MG63 (cell line): ENCODE measurements around the gene DNMT1. TPM values are rescaled to one million over a fixed set of nuclear protein-coding genes. Genes with fewer than 3 reads are reported as not detected.
"Not testable (repeated sequence)": the region's sequence is repeated elsewhere in the genome, so short reads cannot be mapped to it uniquely, and the experiment has no call there.

Experiments
- DNase-seq: peaks from one replicate; pipeline ENCODE4 v3.0.0-alpha.2; 2020
- H3K27me3 ChIP-seq: fragments of 250-450 bp; sonication (Bioruptor Pico); 2 replicates; pipeline ENCODE4 v1.5.1; 2020; ENCODE audit warnings: mild to moderate bottlenecking, moderate library complexity
- H3K36me3 ChIP-seq: fragments of 250-450 bp; sonication (Bioruptor Pico); 2 replicates; pipeline ENCODE4 v1.5.1; 2020; ENCODE audit warnings: mild to moderate bottlenecking, moderate library complexity
- H3K4me3 ChIP-seq: fragments of 250-450 bp; sonication (Bioruptor Pico); 2 replicates; pipeline ENCODE4 v1.5.1; 2020; ENCODE audit warnings: mild to moderate bottlenecking, moderate library complexity
- H3K9me3 ChIP-seq: fragments of 250-450 bp; sonication (Bioruptor Pico); 2 replicates; pipeline ENCODE4 v1.5.1; 2020; ENCODE audit warnings: mild to moderate bottlenecking, moderate library complexity
- total RNA-seq: library from RNA; depleted of rRNA; stranded (reverse); fragments of >200 nt; shearing (Covaris generic); gene quantifications from 2 replicates; pipeline ENCODE4 v1.2.3, GENCODE V29; 2014; ENCODE audit warnings: low replicate concordance; rRNA removed

Gene DNMT1
- total RNA-seq: 73.4 and 138 TPM in 2 replicates

DNA sequence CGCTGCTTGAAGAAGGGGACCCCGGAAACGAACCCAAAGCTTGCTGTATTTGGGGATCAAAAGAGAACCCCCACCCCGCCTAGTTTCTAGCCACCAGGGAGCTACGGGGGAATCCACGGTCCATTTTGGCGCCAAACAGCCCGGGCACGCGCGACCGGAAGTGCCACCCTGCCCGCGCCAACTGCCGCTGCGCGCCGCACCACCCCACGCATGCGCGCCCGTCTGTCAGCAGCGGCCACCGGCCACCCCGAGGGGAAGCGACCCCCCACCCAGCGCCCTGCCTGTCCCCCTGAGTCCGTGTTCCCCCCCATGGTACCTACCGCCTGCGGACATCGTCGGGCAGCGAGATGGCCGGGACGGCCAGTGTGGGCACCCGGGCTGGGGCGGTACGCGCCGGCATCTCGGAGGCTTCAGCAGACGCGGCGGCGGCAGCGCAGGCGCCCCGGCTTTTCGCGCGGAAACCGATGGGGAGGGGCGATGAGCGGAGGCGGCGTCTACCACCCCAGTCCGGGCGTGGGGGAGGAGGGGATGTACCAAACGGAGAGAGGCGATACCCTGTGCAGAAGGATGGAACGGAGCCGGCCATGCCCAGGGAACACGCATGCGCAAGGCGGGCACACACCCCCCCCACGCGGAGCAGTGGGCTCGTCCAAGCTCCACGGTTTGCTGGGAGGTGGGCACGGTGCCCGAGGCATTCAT is at the start of gene DNMT1:
Gene DNMT1, minus strand, starts transcription at position 454 of the 699 bp plus-strand sequence. Its CDS starts 54 bp downstream, at position 400.
- peak within 1 kb of the TSS; percentile 78 for H3K4me3 ChIP-seq
- no peaks in the 10 kb centered on the region for H3K27me3 ChIP-seq
- peak; percentile 100 for DNase-seq
- peaks cover 38% of the 10 kb centered on the region for H3K36me3 ChIP-seq
- H3K9me3 ChIP-seq: no peaks in the 10 kb centered on the region

DNA sequence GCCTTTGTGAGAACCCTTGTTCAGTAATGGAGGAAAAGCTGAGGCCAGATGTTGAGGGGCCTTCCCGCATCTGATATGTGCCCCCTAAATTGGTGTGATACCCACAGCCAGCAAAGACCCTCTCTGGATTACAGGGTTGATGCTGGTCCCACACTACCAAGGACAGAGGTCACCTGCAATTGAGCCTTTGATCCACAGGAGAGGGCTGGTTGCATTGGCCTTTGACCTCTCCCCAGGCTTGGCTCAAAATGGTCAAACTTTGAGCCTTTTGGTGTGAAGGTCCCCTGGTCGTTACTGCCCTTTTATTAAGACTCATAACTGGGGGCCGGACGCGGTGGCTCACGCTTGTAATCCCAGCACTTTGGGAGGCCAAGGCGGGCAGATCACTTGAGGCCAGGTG is 48.9 kb upstream of the DNMT1 start:
- Histone ChIP-seq H3K9me3 (no peaks in the 10 kb centered on the region), H3K27me3 (no peaks in the 10 kb centered on the region), H3K36me3 (no peaks in the 10 kb centered on the region), H3K4me3 (no peak overlapping the region)
- DNase-seq: no peak

DNA sequence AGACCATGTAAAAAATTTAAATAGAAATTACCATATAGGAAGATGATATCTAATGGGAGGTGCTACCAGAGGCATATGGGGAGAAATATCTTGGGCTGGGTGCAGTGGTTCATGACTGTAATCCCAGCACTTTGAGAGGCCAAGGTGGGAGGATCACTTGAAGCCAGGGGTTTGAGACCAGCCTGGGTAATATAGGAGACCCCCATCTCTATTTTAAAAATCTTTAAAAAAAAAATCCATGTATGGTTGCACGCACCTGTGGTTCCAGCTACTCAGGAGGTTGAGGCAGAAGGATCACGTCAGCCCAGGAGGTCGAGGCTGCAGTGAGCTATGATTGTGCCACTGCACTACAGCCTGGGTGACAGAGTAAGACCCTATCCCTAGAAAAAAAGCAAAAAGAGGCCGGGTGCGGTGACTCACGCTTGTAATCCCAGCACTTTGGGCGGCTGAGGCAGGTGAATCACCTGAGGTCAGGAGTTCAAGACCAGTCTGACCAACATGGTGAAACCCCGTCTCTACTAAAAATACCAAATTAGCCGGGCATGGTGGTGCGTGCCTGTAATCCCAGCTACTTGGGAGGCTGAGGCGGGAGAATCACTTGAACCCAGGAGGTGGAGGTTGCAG is 47.2 kb upstream of the DNMT1 start:
- H3K9me3 ChIP-seq, H3K4me3 ChIP-seq, H3K27me3 ChIP-seq, H3K36me3 ChIP-seq: not testable (repeated sequence)
- DNase-seq: peak; percentile 41

DNA sequence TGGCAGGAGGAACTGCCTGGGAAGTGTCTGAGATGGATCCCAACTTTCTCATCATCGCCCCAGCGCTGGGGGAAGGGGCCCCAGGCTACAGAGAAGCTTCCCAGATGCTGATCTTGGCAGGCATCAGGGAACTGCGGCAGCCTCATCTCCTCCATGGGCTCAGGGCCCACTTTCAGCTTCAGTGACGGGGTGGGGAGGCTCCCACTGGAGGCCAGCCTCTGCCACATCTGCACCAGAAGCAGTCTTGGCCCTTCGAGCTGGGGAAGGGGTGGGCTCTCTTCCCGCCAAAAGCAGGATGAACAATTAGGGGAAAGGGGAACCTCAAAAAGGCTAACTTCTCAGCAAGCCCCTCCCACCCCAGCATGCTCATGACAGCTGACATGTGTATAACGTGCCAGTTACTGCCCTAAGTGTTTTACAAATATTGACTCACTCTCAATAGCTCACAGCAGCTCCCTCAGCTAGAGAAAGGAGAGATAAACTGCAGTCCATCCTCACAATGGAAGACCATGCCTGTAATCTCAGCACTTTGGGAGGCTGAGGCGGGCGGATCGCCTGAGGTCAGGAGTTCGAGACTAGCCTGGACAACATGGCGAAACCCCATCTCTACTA is 43.5 kb upstream of the DNMT1 start:
- Histone ChIP-seq H3K9me3 (no peaks in the 10 kb centered on the region), H3K27me3 (no peaks in the 10 kb centered on the region), H3K36me3 (no peaks in the 10 kb centered on the region), H3K4me3 (no peak overlapping the region)
- peak; percentile 99 for DNase-seq

DNA sequence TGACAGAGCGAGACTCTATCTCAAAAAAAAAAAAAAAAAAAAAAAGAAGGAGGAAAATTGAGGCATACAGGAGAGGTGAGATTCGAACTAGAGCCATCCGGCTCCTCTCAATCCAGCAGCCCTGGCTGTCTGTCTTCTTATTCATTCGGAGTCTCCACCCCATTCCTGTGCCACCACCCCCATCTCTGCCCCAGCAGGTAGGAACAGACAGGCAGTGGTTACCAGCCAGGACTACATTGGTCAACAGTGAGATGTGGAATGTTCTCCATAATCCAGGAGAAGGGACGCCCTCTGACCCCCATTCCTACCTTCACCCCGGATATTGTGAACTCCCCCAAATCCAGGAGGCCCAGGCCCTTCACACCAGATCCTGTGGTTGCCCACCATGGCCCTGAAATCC is 42.9 kb upstream of the DNMT1 start:
- DNase-seq: peak; percentile 74
- Histone ChIP-seq H3K9me3 (no peaks in the 10 kb centered on the region), H3K4me3 (no peak overlapping the region), H3K36me3 (no peaks in the 10 kb centered on the region), H3K27me3 (no peaks in the 10 kb centered on the region)

DNA sequence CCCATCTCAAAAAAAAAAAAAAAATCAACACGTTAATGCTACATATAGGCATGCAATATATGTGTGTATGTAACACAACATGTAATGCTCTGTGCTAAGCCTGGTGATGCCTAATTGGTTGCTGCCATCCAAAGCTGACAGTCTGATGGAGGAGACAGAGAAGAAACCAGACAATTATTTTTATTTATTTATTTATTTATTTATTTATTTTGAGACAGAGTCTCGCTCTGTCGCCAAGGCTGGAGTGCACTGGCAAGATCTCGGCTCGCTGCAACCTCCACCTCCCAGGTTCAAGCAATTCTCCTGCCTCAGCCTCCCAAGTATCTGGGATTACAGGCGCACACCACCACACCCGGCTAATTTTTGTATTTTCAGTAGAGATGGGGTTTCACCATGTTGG is 40.7 kb upstream of the DNMT1 start:
- H3K9me3 ChIP-seq, H3K36me3 ChIP-seq, H3K27me3 ChIP-seq, H3K4me3 ChIP-seq, DNase-seq: not testable (repeated sequence)

DNA sequence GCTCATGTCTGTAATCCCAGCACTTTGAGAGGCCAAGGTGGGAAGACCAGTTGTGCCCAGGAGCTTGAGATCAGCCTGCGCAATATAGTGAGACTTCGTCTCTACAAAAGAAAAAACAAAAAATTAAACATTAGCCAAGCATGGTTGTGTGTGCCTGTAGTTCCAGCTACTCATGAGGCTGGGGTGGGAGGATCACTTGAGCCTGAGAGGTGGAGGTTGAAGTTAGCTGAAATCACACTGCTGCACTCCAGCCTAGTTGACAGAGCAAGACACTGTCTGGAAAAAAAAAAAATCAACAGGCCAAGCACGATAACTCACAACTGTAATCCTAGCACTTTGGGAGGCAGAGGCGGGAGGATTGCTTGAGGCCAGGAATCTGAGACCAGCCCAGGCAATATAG is 40.2 kb upstream of the DNMT1 start:
- no peaks in the 10 kb centered on the region for H3K9me3 ChIP-seq

DNA sequence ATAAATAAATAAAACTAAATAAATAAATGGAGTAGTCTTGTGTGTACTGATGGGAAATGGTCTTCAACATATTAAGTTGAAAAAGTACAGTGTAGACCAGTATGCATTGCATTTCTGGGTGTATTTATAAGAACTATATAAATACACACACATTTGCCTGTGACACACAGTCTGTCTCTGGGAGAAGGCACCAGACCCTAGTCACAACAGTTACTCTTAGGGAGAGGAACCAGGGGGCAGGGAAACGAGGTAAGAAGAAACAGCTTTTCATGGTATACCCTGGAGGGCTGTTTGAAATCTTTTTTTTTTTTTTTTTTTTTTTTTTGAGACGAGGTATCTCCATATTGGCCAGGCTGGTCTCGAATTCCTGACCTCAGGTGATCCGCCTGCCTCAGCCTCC is 39.2 kb upstream of the DNMT1 start:
- Histone ChIP-seq H3K4me3 (no peak overlapping the region), H3K36me3 (no peaks in the 10 kb centered on the region), H3K9me3 (no peaks in the 10 kb centered on the region), H3K27me3 (no peaks in the 10 kb centered on the region)
- DNase-seq: no peak

More for the DNA sequence above, 40.2 kb upstream of the DNMT1 start:
- no peaks in the 10 kb centered on the region for H3K36me3 ChIP-seq
- H3K27me3 ChIP-seq: no peaks in the 10 kb centered on the region
- H3K4me3 ChIP-seq: no peak overlapping the region
- no peak for DNase-seq

DNA sequence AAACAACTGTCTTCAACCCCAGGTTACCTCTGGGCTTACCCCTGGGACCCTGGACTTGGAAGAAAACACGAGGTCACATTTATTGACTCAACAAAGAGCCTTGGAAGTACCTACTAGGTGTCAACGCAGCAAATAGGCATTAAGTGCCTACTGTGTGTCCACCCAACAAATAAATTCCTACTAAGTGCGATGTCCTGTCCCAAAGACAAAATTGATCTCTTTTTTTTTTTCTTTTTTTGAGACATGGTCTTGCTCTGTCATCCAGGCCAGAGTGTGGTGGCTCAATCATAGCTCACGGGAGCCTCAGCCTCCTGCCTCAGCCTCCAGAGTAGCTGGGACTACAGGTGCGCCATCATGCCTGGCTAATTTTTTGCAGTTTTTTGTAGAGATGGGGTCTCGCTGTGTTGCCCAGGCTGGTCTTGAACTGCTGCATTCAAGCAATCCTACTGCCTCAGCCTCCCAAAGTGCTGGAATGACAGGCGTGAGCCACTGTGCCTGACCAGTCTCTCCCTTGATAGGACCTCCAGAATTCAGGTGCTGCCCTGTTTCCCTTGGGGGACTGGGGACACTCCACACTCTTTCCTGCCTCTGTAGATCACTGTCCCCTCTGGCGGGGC is 37.0 kb upstream of the DNMT1 start:
- peak overlapping the region; percentile 98 for H3K4me3 ChIP-seq
- DNase-seq: no peak
- no peaks in the 10 kb centered on the region for H3K9me3 ChIP-seq
- no peaks in the 10 kb centered on the region for H3K27me3 ChIP-seq
- no peaks in the 10 kb centered on the region; the same call in 1 of the 2 replicates for H3K36me3 ChIP-seq

DNA sequence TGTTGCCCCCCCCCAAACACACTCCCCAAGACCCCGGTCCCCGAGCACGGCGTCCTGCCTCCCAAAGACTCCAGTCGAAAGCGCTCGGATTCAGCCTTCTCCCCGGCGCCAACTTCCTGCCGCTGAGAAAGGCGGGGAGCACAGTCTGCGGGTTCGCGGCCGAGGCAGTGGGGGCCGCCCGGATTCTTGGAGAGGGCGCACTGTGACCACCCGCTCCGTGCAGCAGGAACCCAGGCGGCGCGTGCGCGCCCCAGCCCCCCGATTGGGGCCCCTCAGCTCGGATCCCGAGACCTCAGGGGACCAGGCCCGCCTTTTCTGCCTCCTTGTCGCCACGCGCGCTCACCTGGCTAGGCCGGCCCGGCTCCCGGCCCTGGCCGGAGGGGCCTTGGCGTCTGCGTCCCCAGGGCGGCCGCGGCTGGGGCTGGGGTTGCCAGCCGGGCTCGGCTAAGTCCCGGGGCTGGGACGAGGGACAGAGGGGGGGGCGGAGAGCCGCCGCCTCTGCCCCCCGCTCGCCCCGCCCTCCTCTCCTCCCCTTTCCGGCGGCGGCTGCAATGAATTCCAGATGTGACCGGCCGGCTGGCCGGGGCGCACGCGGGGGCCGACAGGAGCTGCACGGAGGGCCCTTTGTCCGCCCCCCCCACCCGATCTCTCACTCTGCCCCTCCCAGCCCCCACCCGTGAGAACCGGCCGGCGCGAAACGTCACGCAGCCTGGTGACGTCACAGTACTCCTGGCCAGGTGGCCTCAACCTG is 36.3 kb upstream of the DNMT1 start, which contains the start of gene S1PR2:
Gene S1PR2, minus strand, starts transcription at position 471 of the 751 bp plus-strand sequence. CDS start 6,426 bp downstream, outside the sequence.
- DNase-seq: peak; percentile 89
- H3K9me3 ChIP-seq: no peaks in the 10 kb centered on the region
- no peaks in the 10 kb centered on the region for H3K27me3 ChIP-seq
- H3K36me3 ChIP-seq: no peaks in the 10 kb centered on the region; the same call in 1 of the 2 replicates
- peak within 1 kb of the TSS; percentile 98 for H3K4me3 ChIP-seq

DNA sequence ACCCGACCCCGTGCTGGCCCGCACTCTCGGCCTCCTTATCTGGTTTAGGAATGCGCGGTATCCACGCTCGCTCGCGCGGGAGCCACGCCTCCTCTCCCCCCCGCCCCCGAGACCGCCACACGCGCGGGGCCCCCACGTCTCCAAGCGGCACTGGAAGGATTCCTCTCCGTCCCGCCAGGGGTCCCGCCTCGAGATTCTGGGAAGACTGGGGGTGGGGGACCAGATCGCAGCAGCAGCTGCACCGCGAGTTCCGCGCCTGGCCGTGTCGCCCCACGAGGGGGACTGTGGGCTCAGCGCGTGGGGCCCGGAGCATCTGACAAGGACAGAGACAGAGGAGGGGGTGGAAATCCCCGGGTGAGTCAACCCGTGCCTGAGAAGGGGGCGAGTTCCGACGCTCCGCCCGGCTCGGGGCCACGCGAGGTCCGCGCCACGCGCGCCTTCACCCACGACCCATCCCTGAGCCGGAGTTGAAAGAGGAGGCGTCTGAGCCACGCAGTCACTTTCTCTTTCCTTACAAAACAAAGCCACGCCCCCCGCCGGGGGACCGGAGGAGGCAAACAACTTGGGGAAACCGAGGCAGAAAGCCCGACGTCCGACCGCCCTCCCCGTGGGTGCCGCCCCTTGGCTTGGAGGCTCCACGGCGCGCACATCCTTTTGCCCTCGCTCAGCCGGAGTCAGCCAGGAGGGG is 35.6 kb upstream of the DNMT1 start:
- H3K36me3 ChIP-seq: no peaks in the 10 kb centered on the region; the same call in 1 of the 2 replicates
- peak overlapping the region; percentile 98 for H3K4me3 ChIP-seq
- H3K9me3 ChIP-seq: no peaks in the 10 kb centered on the region
- DNase-seq: peak; percentile 43
- H3K27me3 ChIP-seq: no peaks in the 10 kb centered on the region

DNA sequence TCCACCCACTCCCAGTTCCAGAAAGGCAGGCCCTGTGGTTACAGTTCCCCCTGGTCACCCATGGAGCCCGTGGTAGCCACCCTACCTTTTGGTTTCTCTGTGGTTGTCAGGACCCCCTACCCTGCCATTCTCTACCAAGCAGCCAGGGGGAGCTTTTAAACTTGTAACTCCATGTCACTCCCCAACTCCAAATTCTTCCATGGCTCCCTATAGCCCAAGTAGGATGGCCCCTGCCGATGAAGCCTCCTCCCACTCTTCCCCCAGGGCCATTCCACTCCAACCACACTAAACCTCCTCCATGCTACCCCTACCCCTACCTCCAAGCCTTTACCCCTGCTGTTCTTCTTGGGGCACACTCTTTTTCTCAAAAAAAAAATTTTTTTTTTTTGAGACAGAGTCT is 34.2 kb upstream of the DNMT1 start:
- no peak overlapping the region for H3K4me3 ChIP-seq
- H3K36me3 ChIP-seq: peaks cover 5% of the 10 kb centered on the region; the same call in 1 of the 2 replicates
- H3K9me3 ChIP-seq: no peaks in the 10 kb centered on the region
- no peaks in the 10 kb centered on the region for H3K27me3 ChIP-seq
- peak; percentile 65 for DNase-seq

DNA sequence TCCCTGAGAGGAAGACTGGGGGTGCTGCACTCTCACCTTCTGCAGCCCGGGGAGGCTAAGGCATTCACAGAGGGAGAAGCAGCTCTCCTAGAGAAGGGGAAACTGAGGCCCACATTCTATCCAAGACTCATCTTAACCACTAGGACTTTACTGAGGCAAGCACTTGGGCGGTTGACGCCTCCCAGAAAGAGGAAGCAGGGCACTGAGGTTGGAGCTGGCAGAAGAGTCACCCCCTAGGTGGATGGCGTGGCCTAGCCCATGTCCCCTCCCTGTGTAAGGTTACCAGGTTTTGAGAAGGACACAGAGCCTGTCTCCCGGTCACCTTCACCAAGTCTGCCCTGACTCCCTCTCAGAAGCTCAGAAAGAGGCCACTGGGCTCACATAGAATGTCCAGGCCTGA is 33.6 kb upstream of the DNMT1 start:
- Histone ChIP-seq H3K27me3 (no peaks in the 10 kb centered on the region), H3K36me3 (peaks cover 7% of the 10 kb centered on the region), H3K9me3 (no peaks in the 10 kb centered on the region), H3K4me3 (no peak overlapping the region)
- no peak for DNase-seq

DNA sequence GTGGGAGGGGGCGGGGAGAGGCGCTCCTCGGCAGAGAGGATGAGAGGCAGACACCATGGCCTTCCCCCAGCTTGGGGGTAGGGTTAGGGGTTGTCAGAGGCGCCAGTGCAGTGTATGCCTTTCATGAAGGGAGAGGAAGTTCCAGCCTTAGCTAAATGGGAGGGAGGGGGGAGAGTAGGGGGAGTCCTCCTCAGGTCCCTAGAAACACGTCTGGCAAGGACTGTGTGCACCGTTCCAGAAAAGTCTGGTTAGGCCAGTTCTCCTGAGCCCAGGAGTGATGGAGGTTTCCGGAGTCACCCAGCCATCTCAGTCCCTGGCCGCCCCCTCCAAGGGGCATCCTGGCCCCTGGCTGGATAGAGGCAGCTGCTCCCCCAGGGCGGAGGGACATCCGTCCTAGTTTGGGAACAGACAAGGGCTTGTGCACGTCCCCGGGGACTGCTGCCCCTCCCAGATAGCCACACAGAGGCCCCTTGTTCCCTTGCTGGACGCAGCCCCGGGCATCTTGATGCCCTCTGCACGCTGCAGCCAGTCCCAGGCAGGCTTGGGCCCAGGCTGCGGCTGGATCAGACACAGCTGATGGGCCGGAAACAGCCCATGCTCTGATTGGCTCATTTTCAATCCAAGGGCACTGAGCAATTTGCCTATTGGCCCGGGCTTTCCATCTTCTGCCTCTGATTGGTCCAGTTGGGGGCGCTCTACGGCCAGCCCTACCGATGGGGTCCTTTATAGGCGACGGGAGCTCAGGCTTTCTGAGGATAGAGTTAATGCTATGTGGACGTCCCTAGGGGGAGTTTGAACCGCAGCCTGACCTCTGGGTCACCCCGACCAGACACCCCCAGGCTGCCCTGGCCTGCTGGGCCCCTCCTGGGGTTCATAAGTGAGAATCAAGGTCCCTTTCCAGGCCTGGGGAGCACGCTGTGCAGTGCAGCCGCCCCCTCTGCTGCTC is 32.5 kb upstream of the DNMT1 start:
- H3K9me3 ChIP-seq: no peaks in the 10 kb centered on the region
- peaks cover 7% of the 10 kb centered on the region for H3K36me3 ChIP-seq
- DNase-seq: no peak
- H3K27me3 ChIP-seq: no peaks in the 10 kb centered on the region
- no peak overlapping the region for H3K4me3 ChIP-seq

DNA sequence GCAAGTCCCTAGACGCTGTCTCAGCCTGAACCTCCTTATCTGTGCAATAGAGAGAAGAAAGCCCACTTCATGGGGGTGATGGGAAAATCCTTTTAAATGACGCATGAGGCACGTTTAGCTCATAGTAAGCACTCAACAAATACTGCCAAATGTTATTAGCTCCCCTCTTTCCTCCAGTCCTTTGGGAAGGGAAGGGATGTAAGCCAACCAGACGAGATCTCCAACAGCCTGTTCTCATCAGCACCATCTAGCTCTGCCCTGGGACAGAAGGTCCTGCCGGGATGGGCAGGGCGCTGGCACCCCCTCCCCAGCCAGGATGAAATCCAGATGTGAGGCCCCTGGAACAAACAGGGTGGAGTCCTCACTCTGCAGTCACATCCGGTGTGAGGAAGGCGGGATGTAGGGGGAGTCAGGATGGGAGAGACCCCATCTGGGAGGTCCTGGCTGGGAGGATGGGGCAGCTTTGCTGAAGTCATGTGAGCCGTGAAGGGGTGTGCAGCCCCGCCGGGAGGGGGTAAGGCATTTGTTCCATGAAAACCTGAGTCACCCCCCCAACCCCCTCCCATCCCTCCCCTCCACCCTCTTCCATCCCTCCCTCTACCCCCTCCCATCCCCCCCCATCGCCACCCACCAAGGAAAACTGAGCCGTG is 31.7 kb upstream of the DNMT1 start:
- no peaks in the 10 kb centered on the region for H3K9me3 ChIP-seq
- H3K4me3 ChIP-seq: no peak overlapping the region
- peaks cover 7% of the 10 kb centered on the region for H3K36me3 ChIP-seq
- no peaks in the 10 kb centered on the region for H3K27me3 ChIP-seq
- DNase-seq: no peak
